H1 (cell line): ENCODE data around the gene POPDC2. TPM values are rescaled to one million over a fixed set of nuclear protein-coding genes. Genes with fewer than 3 reads are reported as not detected.

Source experiments
- CTCF ChIA-PET: fragments of 300-600 bp; sonication (Branson Sonifier 250); formaldehyde crosslinking; loops from one replicate; lab custom pipeline; 2021; ENCODE audit not compliant: partially characterized antibody; lab: Charles Lee
- POLR2A ChIA-PET: fragments of 300-600 bp; sonication (Branson Sonifier 250); formaldehyde crosslinking; loops from one replicate; lab custom pipeline; 2021; ENCODE audit warnings: inconsistent platforms; ENCODE audit not compliant: partially characterized antibody; lab: Charles Lee
- DNase-seq, 2 experiments: peaks; one replicate each; pipeline versions ENCODE4 v3.0.0 to v3.0.0-alpha.2; 2010 to 2022; ENCODE audit warnings: low spot score in 2 of 2, low read depth in 1 of 2, mixed read lengths in 1 of 2
- FAIRE-seq: peaks from 2 replicates; lab custom pipeline; 2011; peaks lifted over from hg19 to GRCh38; lab: Jason Lieb, UNC
- H2AFZ ChIP-seq: 2 replicates; pipeline ENCODE4 v1.8.1; 2012; ENCODE audit warnings: low read length, inconsistent platforms
- H2AK5ac ChIP-seq: 2 replicates; pipeline ENCODE4 v1.6.1; 2013; ENCODE audit warnings: low read depth, low read length
- H2BK120ac ChIP-seq: replicated peaks from 2 replicates; pipeline ENCODE3; 2013; ENCODE audit warnings: low read depth, low read length, inconsistent platforms
- H2BK12ac ChIP-seq: 2 replicates; pipeline ENCODE4 v1.6.1; 2013; ENCODE audit warnings: low read depth, low read length
- H2BK15ac ChIP-seq: 2 replicates; pipeline ENCODE4 v1.6.1; 2013; ENCODE audit warnings: low read length
- H2BK20ac ChIP-seq: 2 replicates; pipeline ENCODE4 v1.6.1; 2013; ENCODE audit warnings: low read length
- H2BK5ac ChIP-seq: 2 replicates; pipeline ENCODE4 v1.6.1; 2013; ENCODE audit warnings: low read depth, low read length
- H3K14ac ChIP-seq: 2 replicates; pipeline ENCODE4 v1.6.1; 2013; ENCODE audit warnings: inconsistent platforms; ENCODE audit not compliant: insufficient read length
- H3K18ac ChIP-seq: 2 replicates; pipeline ENCODE4 v1.6.1; 2013; ENCODE audit warnings: low read length; ENCODE audit errors: extremely low read depth
- H3K23ac ChIP-seq: 2 replicates; pipeline ENCODE4 v1.6.1; 2013; ENCODE audit warnings: inconsistent platforms; ENCODE audit not compliant: insufficient read length
- H3K23me2 ChIP-seq: 2 replicates; pipeline ENCODE4 v1.6.1; 2013; ENCODE audit warnings: low read depth, low read length
- H3K27ac ChIP-seq: 2 replicates; pipeline ENCODE4 v1.6.1; 2011; ENCODE audit warnings: low read depth, low read length, inconsistent platforms
- H3K27me3 ChIP-seq, 4 experiments: replicated peaks in 1 of 4; 1 replicate in 1 of 4; 2 replicates in 3 of 4; pipeline versions ENCODE4 v1.6.1 to v1.8.1; 2011 to 2013; ENCODE audit warnings: low read length in 3 of 4, mild to moderate bottlenecking in 3 of 4, inconsistent platforms in 2 of 4, mixed read lengths in 2 of 4, moderate library complexity in 1 of 4; ENCODE audit not compliant: control insufficient read depth in 3 of 4, insufficient read depth in 3 of 4; ENCODE audit errors: extremely low read depth in 1 of 4
- H3K36me3 ChIP-seq, 4 experiments: 2 replicates each; pipeline versions ENCODE4 v1.6.1 to v1.8.1; 2011 to 2013; ENCODE audit warnings: mild to moderate bottlenecking in 4 of 4, low read length in 3 of 4, moderate library complexity in 2 of 4, control low read depth in 1 of 4, inconsistent platforms in 1 of 4; ENCODE audit not compliant: insufficient read depth in 4 of 4, control insufficient read depth in 2 of 4
- H3K4ac ChIP-seq: replicated peaks from 2 replicates; pipeline ENCODE3; 2013; ENCODE audit warnings: low read length, low read depth, mixed read lengths, inconsistent platforms; ENCODE audit not compliant: insufficient read length
- H3K4me1 ChIP-seq, 4 experiments: replicated peaks in 1 of 4; 1 replicate in 1 of 4; 2 replicates in 3 of 4; pipeline versions ENCODE4 v1.6.1 to v1.8.1; 2011 to 2013; ENCODE audit warnings: low read length in 3 of 4, inconsistent platforms in 2 of 4, mixed read lengths in 1 of 4; ENCODE audit not compliant: insufficient read depth in 4 of 4, control insufficient read depth in 3 of 4
- H3K4me2 ChIP-seq, 2 experiments: 2 replicates each; pipeline versions ENCODE4 v1.6.1 to v1.8.1; 2011 to 2013; ENCODE audit warnings: low read depth in 2 of 2, low read length in 2 of 2, control low read depth in 1 of 2, inconsistent platforms in 1 of 2, mild to moderate bottlenecking in 1 of 2; ENCODE audit not compliant: insufficient read depth in 1 of 2
- H3K4me3 ChIP-seq, 4 experiments: fragments of 200-600, 300-600 bp in 1 of 4; sonication (generic), shearing (Covaris generic), sonication (Bioruptor Twin) in 1 of 4; 2 replicates each; pipeline versions ENCODE4 v1.5.1 to v1.8.1; 2011 to 2016; ENCODE audit warnings: low read length in 4 of 4, low read depth in 3 of 4, control low read depth in 2 of 4, inconsistent platforms in 2 of 4, mild to moderate bottlenecking in 2 of 4, mixed read lengths in 1 of 4, moderate library complexity in 1 of 4; ENCODE audit not compliant: insufficient read depth in 2 of 4; ENCODE audit errors: extremely low read depth in 1 of 4
- H3K56ac ChIP-seq: replicated peaks from 2 replicates; pipeline ENCODE3; 2013; ENCODE audit warnings: low read depth, mild to moderate bottlenecking, mixed read lengths, low read length, inconsistent platforms; ENCODE audit not compliant: insufficient read length
- H3K79me1 ChIP-seq: 2 replicates; pipeline ENCODE4 v1.6.1; 2013; ENCODE audit warnings: low read depth, low read length, control low read depth
- H3K79me2 ChIP-seq, 2 experiments: 2 replicates each; pipeline versions ENCODE4 v1.6.1 to v1.8.1; 2012 to 2013; ENCODE audit warnings: low read length in 2 of 2, mild to moderate bottlenecking in 2 of 2, inconsistent platforms in 1 of 2; ENCODE audit not compliant: insufficient read depth in 2 of 2, control insufficient read depth in 1 of 2
- H3K9ac ChIP-seq, 4 experiments: replicated peaks in 1 of 4; 1 replicate in 1 of 4; 2 replicates in 3 of 4; pipeline versions ENCODE4 v1.6.1 to v1.8.1; 2011 to 2013; ENCODE audit warnings: low read depth in 3 of 4, low read length in 3 of 4, control low read depth in 2 of 4, mild to moderate bottlenecking in 2 of 4, moderate library complexity in 2 of 4, inconsistent platforms in 1 of 4; ENCODE audit errors: extremely low read depth in 1 of 4
- H3K9me3 ChIP-seq, 2 experiments: 2 replicates each; pipeline versions ENCODE4 v1.6.1 to v1.8.1; 2012 to 2013; ENCODE audit warnings: mild to moderate bottlenecking in 2 of 2, moderate library complexity in 2 of 2, control low read depth in 1 of 2, inconsistent platforms in 1 of 2, low read depth in 1 of 2, low read length in 1 of 2, mixed read lengths in 1 of 2; ENCODE audit not compliant: insufficient read depth in 2 of 2
- H4K20me1 ChIP-seq, 2 experiments: replicated peaks in 1 of 2; 2 replicates each; pipeline versions ENCODE3 to v1.8.1; 2011 to 2013; ENCODE audit warnings: inconsistent platforms in 2 of 2, low read length in 2 of 2, mild to moderate bottlenecking in 1 of 2; ENCODE audit not compliant: insufficient read depth in 2 of 2, control insufficient read depth in 1 of 2
- H4K5ac ChIP-seq: 2 replicates; pipeline ENCODE4 v1.6.1; 2013; ENCODE audit warnings: low read length, low read depth, mixed read lengths, inconsistent platforms; ENCODE audit not compliant: insufficient read length
- H4K8ac ChIP-seq: 2 replicates; pipeline ENCODE4 v1.8.0; 2013; ENCODE audit warnings: mild to moderate bottlenecking, moderate library complexity, low read length, inconsistent platforms; ENCODE audit not compliant: insufficient read depth; ENCODE audit errors: extremely low read depth
- H4K91ac ChIP-seq: replicated peaks from 2 replicates; pipeline ENCODE3; 2013; ENCODE audit warnings: low read length, mixed read lengths, inconsistent platforms; ENCODE audit not compliant: insufficient read length
- WGBS, 2 experiments: shearing (Covaris generic) in 1 of 2; methylation state at CpG; one replicate each; pipeline versions ENCODE4 v1.1.6 to v1.1.7; 2013 to 2015; ENCODE audit warnings: low lambda C conversion rate in 2 of 2, mixed read lengths in 2 of 2, inconsistent platforms in 1 of 2, low coverage in 1 of 2, missing lambda C conversion rate in 1 of 2; ENCODE audit not compliant: insufficient replicate concordance in 2 of 2, insufficient coverage in 1 of 2, insufficient read length in 1 of 2; ENCODE audit errors: extremely low coverage in 1 of 2, missing lambda C conversion rate in 1 of 2; 5-methylcytosine and 5-hydroxymethylcytosine counted together
- polyA plus RNA-seq, 7 experiments: library from polyadenylated mRNA; depleted of rRNA in 3 of 7; stranded (reverse) in 5 of 7; unstranded in 2 of 7; fragments of >200 nt in 5 of 7; fragments of 200-250 nt in 2 of 7; gene quantifications; 1 replicate in 5 of 7; 2 replicates in 1 of 7; 4 replicates in 1 of 7; pipeline versions ENCODE4 v1.2.1 to v1.2.3, GENCODE V29; 2011 to 2013; ENCODE audit warnings: missing spikeins in 2 of 7, mixed read lengths in 2 of 7
- total RNA-seq: library from RNA; stranded (reverse); fragmentation: NEBNext Ultra II Directional; extraction: Animal tissue kit (Norgen Biotek cat#: 25700); gene quantifications from 2 replicates; pipeline ENCODE4 v1.2.1, GENCODE V29; 2021

POPDC2 gene
- total and polyA plus RNA-seq, 2 of the 8 experiments (the other 6 are each of a cell fraction or from before 2014, with no cell fraction given) = 0.65 to 1.1 TPM

- H2BK12ac ChIP-seq = no peak overlapping the region
- H3K9me3 ChIP-seq = peaks cover 0 to 6% of the 10 kb centered on the region in 2 experiments; a peak in 1 of 4 replicates
- no peak overlapping the region for H3K4ac ChIP-seq
- no peak overlapping the region for H3K23ac ChIP-seq
- H2AK5ac ChIP-seq = no peak overlapping the region
- no peaks in the 10 kb centered on the region for H3K4me1 ChIP-seq
- FAIRE-seq (no peak), DNase-seq (no peak)
- no peak overlapping the region for H2AFZ ChIP-seq
- no peaks in the 10 kb centered on the region; the same call in 1 of the 2 replicates for H3K23me2 ChIP-seq
- H3K27me3 ChIP-seq = no peaks in the 10 kb centered on the region; a peak in 1 of 7 replicates
- H3K79me1 ChIP-seq = no peaks in the 10 kb centered on the region
- H3K36me3 ChIP-seq = no peaks in the 10 kb centered on the region
- no peak overlapping the region for H3K18ac ChIP-seq
- H3K56ac ChIP-seq = no peak overlapping the region
- H2BK5ac ChIP-seq = no peak overlapping the region
- no peak overlapping the region for H3K14ac ChIP-seq
- H4K91ac ChIP-seq = no peak overlapping the region
- H3K27ac ChIP-seq = no peak overlapping the region
- CTCF ChIA-PET = interaction anchor here (0.6 to 1.7 kb wide), 7 partner anchors 9 to 439 kb away, joined by 3 to 5 read pairs (median 3); partner anchors contain the start of gene CD80
- no peak overlapping the region for H4K8ac ChIP-seq
- H3K4me3 ChIP-seq = no peak overlapping the region
- WGBS, 2 experiments = 75% methylated on average over 1 of the region's 1 CpG; no CpG with 5 or more reads in 1 of the 2 experiments
- POLR2A ChIA-PET = no interaction called here
- H2BK120ac ChIP-seq = no peak overlapping the region
- H4K5ac ChIP-seq = no peak overlapping the region
- H3K4me2 ChIP-seq = no peak overlapping the region
- H3K79me2 ChIP-seq = no peaks in the 10 kb centered on the region
- H2BK20ac ChIP-seq = no peak overlapping the region
- no peak overlapping the region for H3K9ac ChIP-seq
- H4K20me1 ChIP-seq = no peaks in the 10 kb centered on the region
- no peak overlapping the region for H2BK15ac ChIP-seq
Observed at GRCh38 chr3:119683421-119683820, 23.0 kb upstream of the POPDC2 start.
